ENCODE measurements around the gene ZNF425. TPM values are rescaled to one million over a fixed set of nuclear protein-coding genes. Genes with fewer than 3 reads are reported as not detected.
"Not testable (repeated sequence)": the region's sequence is repeated elsewhere in the genome, so short reads cannot be mapped to it uniquely, and the experiment has no call there.

The ZNF425 gene
- polyA plus RNA-seq, 4 donors = 0.45 to 3.9 (median 0.76) TPM

GRCh38 chr7:149144436-149144922 is 18.4 kb upstream of the ZNF425 start:
- not testable (repeated sequence) for H3K36me3 ChIP-seq (ENCODE audit: control insufficient read depth in 3 of 3, insufficient read depth in 2 of 3, low read depth in 1 of 3, low read length in 3 of 3); FAIRE-seq; H3K27me3 ChIP-seq (ENCODE audit: control insufficient read depth in 3 of 3, insufficient read depth in 3 of 3, low read length in 3 of 3); DNase-seq; H3K9me3 ChIP-seq (ENCODE audit: control insufficient read depth in 2 of 2, insufficient read depth in 1 of 2, low read depth in 1 of 2, low read length in 1 of 2); H3K4me3 ChIP-seq (ENCODE audit: low read depth in 1 of 3, low read length in 3 of 3); H3K27ac ChIP-seq (ENCODE audit: low read depth in 1 of 3, low read length in 2 of 3)
- peaks cover 2 to 10% (median 5%) of the 10 kb centered on the region in 3 donors for H3K4me1 ChIP-seq (ENCODE audit: control insufficient read depth in 3 of 3, insufficient read depth in 2 of 3, low read depth in 1 of 3, low read length in 2 of 3)
- 73 to 78% (median 77%) methylated on average over 14 of the region's 14 CpGs for WGBS, 3 donors

GRCh38 chr7:149141893-149142292 is 15.8 kb upstream of the ZNF425 start:
- DNase-seq (no peak), FAIRE-seq (no peak)
- no peak overlapping the region for H3K4me3 ChIP-seq (ENCODE audit: low read depth in 1 of 3, low read length in 3 of 3)
- 80 to 89% (median 81%) methylated on average over 4 of the region's 4 CpGs for WGBS, 3 donors
- no peaks in the 10 kb centered on the region for H3K9me3 ChIP-seq (ENCODE audit: control insufficient read depth in 2 of 2, insufficient read depth in 1 of 2, low read depth in 1 of 2, low read length in 1 of 2)
- no peaks in the 10 kb centered on the region for H3K36me3 ChIP-seq (ENCODE audit: control insufficient read depth in 3 of 3, insufficient read depth in 2 of 3, low read depth in 1 of 3, low read length in 3 of 3)
- H3K27me3 ChIP-seq (ENCODE audit: control insufficient read depth in 3 of 3, insufficient read depth in 3 of 3, low read length in 3 of 3) = no peaks in the 10 kb centered on the region
- peaks cover 0 to 10% (median 0%) of the 10 kb centered on the region in 3 donors for H3K4me1 ChIP-seq (ENCODE audit: control insufficient read depth in 3 of 3, insufficient read depth in 2 of 3, low read depth in 1 of 3, low read length in 2 of 3)
- no peak overlapping the region for H3K27ac ChIP-seq (ENCODE audit: low read depth in 1 of 3, low read length in 2 of 3)

- H3K36me3 ChIP-seq (ENCODE audit: control insufficient read depth in 3 of 3, insufficient read depth in 2 of 3, low read depth in 1 of 3, low read length in 3 of 3) = no peaks in the 10 kb centered on the region
- H3K4me1 ChIP-seq (ENCODE audit: control insufficient read depth in 3 of 3, insufficient read depth in 2 of 3, low read depth in 1 of 3, low read length in 2 of 3) = peaks cover 0 to 5% (median 0%) of the 10 kb centered on the region in 3 donors
- H3K9me3 ChIP-seq (ENCODE audit: control insufficient read depth in 2 of 2, insufficient read depth in 1 of 2, low read depth in 1 of 2, low read length in 1 of 2) = no peaks in the 10 kb centered on the region
- 74 to 81% (median 74%) methylated on average over 3 of the region's 3 CpGs for WGBS, 3 donors
- H3K27me3 ChIP-seq (ENCODE audit: control insufficient read depth in 3 of 3, insufficient read depth in 3 of 3, low read length in 3 of 3) = no peaks in the 10 kb centered on the region
- no peak overlapping the region for H3K27ac ChIP-seq (ENCODE audit: low read depth in 1 of 3, low read length in 2 of 3)
- FAIRE-seq (no peak), DNase-seq (no peak)
- no peak overlapping the region for H3K4me3 ChIP-seq (ENCODE audit: low read depth in 1 of 3, low read length in 3 of 3)
Measured at GRCh38 chr7:149140831-149141230, 14.7 kb upstream of the ZNF425 start.

- FAIRE-seq (no peak), DNase-seq (no peak)
- Histone ChIP-seq H3K27me3 (ENCODE audit: control insufficient read depth in 3 of 3, insufficient read depth in 3 of 3, low read length in 3 of 3) (no peaks in the 10 kb centered on the region), H3K36me3 (ENCODE audit: control insufficient read depth in 3 of 3, insufficient read depth in 2 of 3, low read depth in 1 of 3, low read length in 3 of 3) (peaks cover 0 to 9% (median 0%) of the 10 kb centered on the region in 3 donors), H3K4me1 (ENCODE audit: control insufficient read depth in 3 of 3, insufficient read depth in 2 of 3, low read depth in 1 of 3, low read length in 2 of 3) (no peaks in the 10 kb centered on the region), H3K4me3 (ENCODE audit: low read depth in 1 of 3, low read length in 3 of 3) (no peak overlapping the region), H3K9me3 (ENCODE audit: control insufficient read depth in 2 of 2, insufficient read depth in 1 of 2, low read depth in 1 of 2, low read length in 1 of 2) (peaks cover 0 to 4% of the 10 kb centered on the region in 2 donors), H3K27ac (ENCODE audit: low read depth in 1 of 3, low read length in 2 of 3) (no peak overlapping the region)
- WGBS, 3 donors = 92 to 96% (median 93%) methylated on average over 9 of the region's 9 CpGs
Measured at GRCh38 chr7:149136118-149136517, 10.0 kb upstream of the ZNF425 start.

- no peaks in the 10 kb centered on the region for H3K4me1 ChIP-seq (ENCODE audit: control insufficient read depth in 3 of 3, insufficient read depth in 2 of 3, low read depth in 1 of 3, low read length in 2 of 3)
- no peaks in the 10 kb centered on the region for H3K27me3 ChIP-seq (ENCODE audit: control insufficient read depth in 3 of 3, insufficient read depth in 3 of 3, low read length in 3 of 3)
- H3K4me3 ChIP-seq (ENCODE audit: low read depth in 1 of 3, low read length in 3 of 3) = no peak overlapping the region
- no peak overlapping the region for H3K27ac ChIP-seq (ENCODE audit: low read depth in 1 of 3, low read length in 2 of 3)
- WGBS, 3 donors = 94 to 100% (median 99%) methylated on average over 2 of the region's 2 CpGs
- H3K36me3 ChIP-seq (ENCODE audit: control insufficient read depth in 3 of 3, insufficient read depth in 2 of 3, low read depth in 1 of 3, low read length in 3 of 3) = peaks cover 2 to 15% (median 2%) of the 10 kb centered on the region in 3 donors
- DNase-seq (no peak), FAIRE-seq (no peak)
- peaks cover 0 to 11% of the 10 kb centered on the region in 2 donors for H3K9me3 ChIP-seq (ENCODE audit: control insufficient read depth in 2 of 2, insufficient read depth in 1 of 2, low read depth in 1 of 2, low read length in 1 of 2)
Measured at GRCh38 chr7:149133028-149133710, 7.0 kb upstream of the ZNF425 start.

GRCh38 chr7:149130572-149131198 is 4.6 kb upstream of the ZNF425 start:
- no peak overlapping the region for H3K4me3 ChIP-seq (ENCODE audit: low read depth in 1 of 3, low read length in 3 of 3)
- DNase-seq (no peak), FAIRE-seq (no peak)
- H3K36me3 ChIP-seq (ENCODE audit: control insufficient read depth in 3 of 3, insufficient read depth in 2 of 3, low read depth in 1 of 3, low read length in 3 of 3) = peaks cover 2 to 16% (median 2%) of the 10 kb centered on the region in 3 donors
- H3K27me3 ChIP-seq (ENCODE audit: control insufficient read depth in 3 of 3, insufficient read depth in 3 of 3, low read length in 3 of 3) = no peaks in the 10 kb centered on the region
- H3K4me1 ChIP-seq (ENCODE audit: control insufficient read depth in 3 of 3, insufficient read depth in 2 of 3, low read depth in 1 of 3, low read length in 2 of 3) = no peaks in the 10 kb centered on the region
- H3K27ac ChIP-seq (ENCODE audit: low read depth in 1 of 3, low read length in 2 of 3) = no peak overlapping the region
- peaks cover 0 to 11% of the 10 kb centered on the region in 2 donors for H3K9me3 ChIP-seq (ENCODE audit: control insufficient read depth in 2 of 2, insufficient read depth in 1 of 2, low read depth in 1 of 2, low read length in 1 of 2)
- 94 to 95% (median 94%) methylated on average over 5 of the region's 5 CpGs for WGBS, 3 donors

- peak; percentile 33 to 82 for DNase-seq
- H3K36me3 ChIP-seq (ENCODE audit: control insufficient read depth in 3 of 3, insufficient read depth in 2 of 3, low read depth in 1 of 3, low read length in 3 of 3) = peaks cover 2 to 12% (median 2%) of the 10 kb centered on the region in 3 donors
- peak overlapping the region; percentile 84 to 100 (median 99) for H3K4me3 ChIP-seq (ENCODE audit: low read depth in 1 of 3, low read length in 3 of 3)
- FAIRE-seq = no peak
- H3K4me1 ChIP-seq (ENCODE audit: control insufficient read depth in 3 of 3, insufficient read depth in 2 of 3, low read depth in 1 of 3, low read length in 2 of 3) = peaks cover 0 to 3% (median 0%) of the 10 kb centered on the region in 3 donors
- H3K27ac ChIP-seq (ENCODE audit: low read depth in 1 of 3, low read length in 2 of 3) = peak overlapping the region; percentile 84 to 98 (median 90)
- H3K27me3 ChIP-seq (ENCODE audit: control insufficient read depth in 3 of 3, insufficient read depth in 3 of 3, low read length in 3 of 3) = no peaks in the 10 kb centered on the region
- WGBS, 3 donors = 0 to 1% (median 1%) methylated on average over 34 to 48 of the region's 48 CpGs
- peaks cover 0 to 11% of the 10 kb centered on the region in 2 donors for H3K9me3 ChIP-seq (ENCODE audit: control insufficient read depth in 2 of 2, insufficient read depth in 1 of 2, low read depth in 1 of 2, low read length in 1 of 2)
Measured at GRCh38 chr7:149126662-149127266, 640 bp upstream of the ZNF425 start.

- WGBS, 3 donors = 3 to 5% (median 4%) methylated on average over 21 of the region's 21 CpGs
- Histone ChIP-seq H3K4me3 (ENCODE audit: low read depth in 1 of 3, low read length in 3 of 3) (peak overlapping the region; percentile 84 to 100 (median 99)), H3K4me1 (ENCODE audit: control insufficient read depth in 3 of 3, insufficient read depth in 2 of 3, low read depth in 1 of 3, low read length in 2 of 3) (peaks cover 0 to 3% (median 0%) of the 10 kb centered on the region in 3 donors), H3K27ac (ENCODE audit: low read depth in 1 of 3, low read length in 2 of 3) (peak overlapping the region; percentile 87 to 98 (median 90)), H3K36me3 (ENCODE audit: control insufficient read depth in 3 of 3, insufficient read depth in 2 of 3, low read depth in 1 of 3, low read length in 3 of 3) (peaks cover 0 to 8% (median 0%) of the 10 kb centered on the region in 3 donors), H3K9me3 (ENCODE audit: control insufficient read depth in 2 of 2, insufficient read depth in 1 of 2, low read depth in 1 of 2, low read length in 1 of 2) (peaks cover 0 to under 1% of the 10 kb centered on the region in 2 donors), H3K27me3 (ENCODE audit: control insufficient read depth in 3 of 3, insufficient read depth in 3 of 3, low read length in 3 of 3) (no peaks in the 10 kb centered on the region)
- DNase-seq = no peak
- FAIRE-seq = no peak
Measured at GRCh38 chr7:149125189-149125862, 798 bp downstream of the ZNF425 start.

Data from small intestine (tissue), 7 donors.